PFSK-1 (cell line): ENCODE data around the gene GPC3.

Source experiments
- POLR2AphosphoS5 ChIP-seq: IDR thresholded peaks from 2 replicates; pipeline ENCODE4 v1.6.1; 2012; ENCODE audit warnings: low read depth, mild to moderate bottlenecking, control low read depth, low read length, moderate library complexity
- SIN3A ChIP-seq: IDR thresholded peaks from 2 replicates; pipeline ENCODE4 v1.6.1; 2012; ENCODE audit warnings: mild to moderate bottlenecking, low read length, moderate library complexity, borderline replicate concordance; ENCODE audit not compliant: insufficient read depth

GRCh38 chrX:133575501-133576136 is 409.8 kb downstream of the GPC3 start:
- TF ChIP-seq SIN3A: no peak
- TF ChIP-seq POLR2AphosphoS5: no peak
